HCT116 (cell line): Measurements from ENCODE around the gene ZC3H13. TPM values are rescaled to one million over a fixed set of nuclear protein-coding genes. Genes with fewer than 3 reads are reported as not detected.

Source experiments
- ATAC-seq: fragments of 200-7000 bp; cut with Tn5 transposase; 2 replicates; pipeline ENCODE4 v1.9.1; 2020; ENCODE audit warnings: mild to moderate bottlenecking, moderate library complexity
- BruUV-seq: library from RNA; stranded (reverse); fragments of 400-500 nt; replicated peaks from 2 replicates; lab custom pipeline; 2021; lab: Mats Ljungman, UMichigan
- CTCF ChIA-PET: fragments of 300-600 bp; sonication (Branson Sonifier 250); formaldehyde crosslinking; loops from one replicate; lab custom pipeline; 2021; ENCODE audit warnings: antibody characterized with exemption; lab: Charles Lee
- POLR2A ChIA-PET: fragments of 300-600, 350-600 bp; sonication (Branson Sonifier 250); formaldehyde crosslinking; loops from one replicate; lab custom pipeline; 2021; ENCODE audit warnings: antibody characterized with exemption; lab: Charles Lee
- RAD21 ChIA-PET, 2 experiments: fragments of 300-600 bp; sonication (Branson Sonifier 250); formaldehyde crosslinking; loops; one replicate each; lab custom pipeline; 2023; ENCODE audit warnings: low total read pairs in 2 of 2; ENCODE audit not compliant: uncharacterized antibody in 2 of 2, unreplicated experiment in 2 of 2, low non-redundant PET in 1 of 2; lab: Charles Lee
- DNase-seq: peaks from one replicate; pipeline ENCODE4 v3.0.0-alpha.2; 2010; ENCODE audit warnings: low read depth, low spot score
- H2AFZ ChIP-seq: fragments of 200-600 bp; shearing (Covaris generic), sonication (generic); 2 replicates; pipeline ENCODE4 v1.6.1; 2017; ENCODE audit warnings: low read depth, mixed run types, mixed read lengths, antibody characterized with exemption, low read length; ENCODE audit not compliant: poor library complexity, severe bottlenecking
- H3K27ac ChIP-seq: 2 replicates; pipeline ENCODE4 v1.5.1; 2012; ENCODE audit warnings: low read depth, low read length
- H3K27me3 ChIP-seq: fragments of 200-600 bp; sonication (generic); 2 replicates; pipeline ENCODE4 v1.6.1; 2016; ENCODE audit warnings: mixed run types, low read length, mixed read lengths; ENCODE audit not compliant: insufficient read depth
- H3K36me3 ChIP-seq, 2 experiments: fragments of 200-500 bp in 1 of 2; fragments of 200-600 bp in 1 of 2; sonication (Bioruptor generic) in 1 of 2; sonication (generic) in 1 of 2; 2 replicates each; pipeline versions ENCODE4 v1.5.1 to v1.6.1; 2014 to 2016; ENCODE audit warnings: low read length in 2 of 2, inconsistent platforms in 1 of 2, mixed read lengths in 1 of 2, mixed run types in 1 of 2; ENCODE audit not compliant: insufficient read depth in 2 of 2, control insufficient read depth in 1 of 2
- H3K4me1 ChIP-seq, 2 experiments: fragments of 200-600 bp in 1 of 2; sonication (generic) in 1 of 2; 2 replicates each; pipeline versions ENCODE4 v1.5.1 to v1.6.1; 2012 to 2017; ENCODE audit warnings: low read length in 2 of 2, inconsistent platforms in 1 of 2, mild to moderate bottlenecking in 1 of 2, mixed read lengths in 1 of 2, mixed run types in 1 of 2, moderate library complexity in 1 of 2; ENCODE audit not compliant: insufficient read depth in 2 of 2, control insufficient read depth in 1 of 2
- H3K4me2 ChIP-seq: fragments of 200-600 bp; sonication (generic); 2 replicates; pipeline ENCODE4 v1.6.1; 2017; ENCODE audit warnings: mixed run types, low read length, mixed read lengths
- H3K4me3 ChIP-seq, 2 experiments: fragments of 200-600 bp in 1 of 2; sonication (generic) in 1 of 2; replicated peaks in 1 of 2; 2 replicates each; pipeline ENCODE4 v1.5.1; 2011 to 2016; ENCODE audit warnings: low read length in 2 of 2, control low read depth in 1 of 2, low read depth in 1 of 2, mild to moderate bottlenecking in 1 of 2, mixed read lengths in 1 of 2, mixed run types in 1 of 2
- H3K79me2 ChIP-seq: fragments of 200-600 bp; sonication (generic); 2 replicates; pipeline ENCODE4 v1.6.1; 2017; ENCODE audit warnings: mild to moderate bottlenecking, mixed run types, low read length, moderate library complexity, mixed read lengths; ENCODE audit not compliant: insufficient read depth
- H3K9ac ChIP-seq: fragments of 200-600 bp; sonication (generic); 2 replicates; pipeline ENCODE4 v1.6.1; 2016; ENCODE audit warnings: low read length, mixed read lengths
- H3K9me2 ChIP-seq: fragments of 200-600 bp; sonication (generic), shearing (Covaris generic); 2 replicates; pipeline ENCODE4 v1.6.1; 2017; ENCODE audit warnings: mixed run types, mild to moderate bottlenecking, moderate library complexity; ENCODE audit not compliant: insufficient read depth
- H3K9me3 ChIP-seq, 2 experiments: fragments of 200-500 bp in 1 of 2; fragments of 200-600 bp in 1 of 2; sonication (Bioruptor generic) in 1 of 2; sonication (generic) in 1 of 2; 2 replicates each; pipeline ENCODE4 v1.6.1; 2014 to 2017; ENCODE audit warnings: low read length in 2 of 2, mixed read lengths in 2 of 2, inconsistent platforms in 1 of 2, low read depth in 1 of 2, mild to moderate bottlenecking in 1 of 2, mixed run types in 1 of 2, moderate library complexity in 1 of 2; ENCODE audit not compliant: control insufficient read depth in 1 of 2, insufficient read depth in 1 of 2
- H4K20me1 ChIP-seq: fragments of 200-600 bp; sonication (generic), shearing (Covaris generic); 2 replicates; pipeline ENCODE4 v1.6.1; 2017; ENCODE audit warnings: mixed run types, mild to moderate bottlenecking, moderate library complexity; ENCODE audit not compliant: insufficient read depth
- ATF3 ChIP-seq: IDR thresholded peaks from 2 replicates; pipeline ENCODE4 v1.6.1; 2012
- CBX3 ChIP-seq: IDR thresholded peaks from 2 replicates; pipeline ENCODE4 v1.6.1; 2012; ENCODE audit warnings: low read depth
- CTCF ChIP-seq, 3 experiments: fragments of 200-600 bp in 1 of 3; sonication (generic) in 1 of 3; IDR thresholded peaks in 2 of 3; conservative IDR thresholded peaks in 1 of 3; 2 replicates each; pipeline ENCODE4 v1.5.1; 2012 to 2017; ENCODE audit warnings: low read depth in 2 of 3, low read length in 2 of 3, antibody characterized with exemption in 1 of 3, borderline replicate concordance in 1 of 3, control low read depth in 1 of 3, mild to moderate bottlenecking in 1 of 3, mixed read lengths in 1 of 3, mixed run types in 1 of 3, moderate library complexity in 1 of 3; ENCODE audit not compliant: insufficient read depth in 1 of 3
- EZH2phosphoT487 ChIP-seq: fragments of 200-600 bp; IDR thresholded peaks from 2 replicates; pipeline ENCODE4 v1.6.1; 2018; ENCODE audit warnings: antibody characterized with exemption, borderline replicate concordance
- MAX ChIP-seq: IDR thresholded peaks from 2 replicates; pipeline ENCODE4 v1.6.1; 2012
- POLR2AphosphoS5 ChIP-seq: IDR thresholded peaks from 2 replicates; pipeline ENCODE4 v1.6.1; 2011; ENCODE audit warnings: mild to moderate bottlenecking, low read depth, low read length, moderate library complexity
- RAD21 ChIP-seq: IDR thresholded peaks from 2 replicates; pipeline ENCODE4 v1.6.1; 2012; ENCODE audit warnings: low read depth, mild to moderate bottlenecking
- REST ChIP-seq: IDR thresholded peaks from 2 replicates; pipeline ENCODE4 v1.6.1; 2012; ENCODE audit warnings: low read depth
- SIN3A ChIP-seq: IDR thresholded peaks from 2 replicates; pipeline ENCODE4 v1.6.1; 2012; ENCODE audit warnings: low read depth
- YY1 ChIP-seq: IDR thresholded peaks from 2 replicates; pipeline ENCODE4 v1.6.1; 2011; ENCODE audit warnings: low read length, low read depth, moderate library complexity, mild to moderate bottlenecking; ENCODE audit not compliant: insufficient replicate concordance; ENCODE audit errors: extremely low read depth
- ZNF274 ChIP-seq: fragments of 200-500 bp; sonication (Bioruptor generic); IDR thresholded peaks from 2 replicates; pipeline ENCODE4 v1.6.1; 2014; ENCODE audit warnings: mild to moderate bottlenecking, low read depth, low read length, inconsistent platforms
- intact Hi-C: fragments of 100-400 bp; cut with micrococcal nuclease; formaldehyde crosslinking; loops from 2 replicates; pipeline ENCODE4 v1.10.0; 2022
- total RNA-seq: library from RNA; stranded (reverse); gene quantifications from one replicate; pipeline ENCODE4 v1.2.1, GENCODE V29; 2021; ENCODE audit not compliant: unreplicated experiment

ZC3H13 gene
- total RNA-seq, 1 experiment from 2014 or later, result 37.9 TPM

GRCh38 chr13:45953082-45953481 is 99.5 kb downstream of the ZC3H13 start:
- Histone ChIP-seq H3K79me2 (no peaks in the 10 kb centered on the region), H3K9me3 (no peaks in the 10 kb centered on the region), H3K27ac (no peak overlapping the region), H3K4me3 (no peak overlapping the region), H3K9ac (no peak overlapping the region), H3K4me2 (no peak overlapping the region), H3K27me3 (no peaks in the 10 kb centered on the region), H3K4me1 (no peaks in the 10 kb centered on the region), H3K36me3 (peaks cover 8 to 10% of the 10 kb centered on the region in 2 experiments; a peak in 3 of 4 replicates), H3K9me2 (no peaks in the 10 kb centered on the region), H2AFZ (no peak overlapping the region), H4K20me1 (no peaks in the 10 kb centered on the region)
- POLR2A ChIA-PET, result no interaction called here
- TF ChIP-seq ZNF274 (no peak), CBX3 (no peak), YY1 (no peak), MAX (no peak)
- CTCF ChIA-PET, result no interaction called here
- intact Hi-C loops, result no loop called here
- ATAC-seq (0 out of 2 replicates have a peak, but pooled peaks have one; percentile 42), DNase-seq (no peak)
- BruUV-seq, result no TSS peak
- RAD21 ChIA-PET, result no interaction called here

GRCh38 chr13:45951724-45952123 is 100.8 kb downstream of the ZC3H13 start:
- ATAC-seq, result no peak
- DNase-seq, result no peak
- intact Hi-C loops, result no loop called here
- H3K9ac ChIP-seq, result no peak overlapping the region
- H3K4me2 ChIP-seq, result no peak overlapping the region
- H3K27me3 ChIP-seq, result no peaks in the 10 kb centered on the region
- no peak overlapping the region for H2AFZ ChIP-seq
- no peaks in the 10 kb centered on the region for H3K9me3 ChIP-seq
- H3K27ac ChIP-seq, result no peak overlapping the region
- no peaks in the 10 kb centered on the region for H3K4me1 ChIP-seq
- POLR2A ChIA-PET, result no interaction called here
- peaks cover 2 to 6% of the 10 kb centered on the region in 2 experiments; a peak in 3 of 4 replicates for H3K36me3 ChIP-seq
- CTCF ChIA-PET, result no interaction called here
- no peaks in the 10 kb centered on the region for H3K79me2 ChIP-seq
- no peak overlapping the region for H3K4me3 ChIP-seq
- TF ChIP-seq RAD21 (no peak), EZH2phosphoT487 (no peak), SIN3A (no peak), CBX3 (no peak), POLR2AphosphoS5 (no peak), REST (no peak), ATF3 (no peak), CTCF (IDR thresholded peaks at IDR 0.05 in 2 of 3, conservative IDR thresholded peaks at IDR 0.05 in 1 of 3; ENCODE audit: borderline replicate concordance in 1 of 3, insufficient read depth in 1 of 3, low read depth in 2 of 3, low read length in 2 of 3) (no peak)
- no TSS peak for BruUV-seq
- RAD21 ChIA-PET, result no interaction called here
- no peaks in the 10 kb centered on the region for H4K20me1 ChIP-seq
- H3K9me2 ChIP-seq, result no peaks in the 10 kb centered on the region
